HepG2 (cell line): ENCODE data around the gene AGRN. TPM values are rescaled to one million over a fixed set of nuclear protein-coding genes. Genes with fewer than 3 reads are reported as not detected.

Source experiments
- AGO1 ChIP-seq: fragments of 200-400 bp; formaldehyde crosslinking; IDR thresholded peaks from 2 replicates; pipeline ENCODE4 v1.6.1; 2017; ENCODE audit warnings: mild to moderate bottlenecking, low read depth, low read length, moderate library complexity; ENCODE audit not compliant: poor library complexity, severe bottlenecking
- BCLAF1 ChIP-seq: fragments of 450-650 bp; IDR thresholded peaks from 2 replicates; pipeline ENCODE4 v1.6.1; 2017; ENCODE audit warnings: mild to moderate bottlenecking
- HMGXB4 ChIP-seq, 2 experiments: sonication (generic) in 1 of 2; formaldehyde crosslinking in 1 of 2; IDR thresholded peaks; 2 replicates each; pipeline versions ENCODE4 v1.4.0 to v1.6.1; 2018 to 2020; ENCODE audit warnings: missing genetic modification reagents in 2 of 2, borderline replicate concordance in 1 of 2, low read depth in 1 of 2, mild to moderate bottlenecking in 1 of 2, missing biosample characterization in 1 of 2
- KDM5A ChIP-seq: fragments of 200-600 bp; sonication (generic); IDR thresholded peaks from 2 replicates; pipeline ENCODE4 v1.7.0; 2018; ENCODE audit warnings: antibody characterized with exemption, mild to moderate bottlenecking, low read length, borderline replicate concordance
- LCORL ChIP-seq, 2 experiments: fragments of 450-650 bp in 1 of 2; sonication (generic) in 1 of 2; formaldehyde crosslinking in 1 of 2; IDR thresholded peaks; 2 replicates each; pipeline versions ENCODE4 v1.5.0 to v1.6.1; 2017 to 2020; ENCODE audit warnings: antibody characterized with exemption in 1 of 2, missing genetic modification reagents in 1 of 2
- PHF20 ChIP-seq: sonication (generic); formaldehyde crosslinking; IDR thresholded peaks from 2 replicates; pipeline ENCODE4 v1.5.0; 2020; ENCODE audit warnings: mild to moderate bottlenecking, missing genetic modification reagents
- POLR2AphosphoS5 ChIP-seq: IDR thresholded peaks from 2 replicates; pipeline ENCODE4 v1.6.1; 2012; ENCODE audit warnings: low read depth, low read length
- POLR2G ChIP-seq: fragments of 200-400 bp; formaldehyde crosslinking; IDR thresholded peaks from 2 replicates; pipeline ENCODE4 v1.6.1; 2018; ENCODE audit warnings: mild to moderate bottlenecking, low read depth, low read length, moderate library complexity
- SALL1 ChIP-seq: sonication (generic); formaldehyde crosslinking; IDR thresholded peaks from 2 replicates; pipeline ENCODE4 v1.8.0; 2022; ENCODE audit warnings: mild to moderate bottlenecking, missing genetic modification reagents
- SAP130 ChIP-seq: IDR thresholded peaks from 2 replicates; pipeline ENCODE4 v1.6.1; 2016; ENCODE audit warnings: low read depth
- ZNF142 ChIP-seq: sonication (generic); formaldehyde crosslinking; IDR thresholded peaks from 2 replicates; pipeline ENCODE4 v1.4.0; 2020; ENCODE audit warnings: missing genetic modification reagents
- ZNF558 ChIP-seq: sonication (generic); formaldehyde crosslinking; IDR thresholded peaks from 2 replicates; pipeline ENCODE4 v1.9.0; 2022; ENCODE audit warnings: mild to moderate bottlenecking, missing genetic modification reagents, borderline replicate concordance
- ZNF678 ChIP-seq: sonication (generic); formaldehyde crosslinking; IDR thresholded peaks from 2 replicates; pipeline ENCODE4 v1.4.0; 2020; ENCODE audit warnings: mild to moderate bottlenecking, missing genetic modification reagents
- ZNF720 ChIP-seq: sonication (generic); formaldehyde crosslinking; IDR thresholded peaks from 2 replicates; pipeline ENCODE4 v1.4.0; 2020; ENCODE audit warnings: missing genetic modification reagents
- ZNF776 ChIP-seq: sonication (generic); formaldehyde crosslinking; IDR thresholded peaks from 2 replicates; pipeline ENCODE4 v1.4.0; 2020; ENCODE audit warnings: mild to moderate bottlenecking, missing genetic modification reagents
- ZNF788 ChIP-seq: sonication (generic); formaldehyde crosslinking; IDR thresholded peaks from 2 replicates; pipeline ENCODE4 v1.5.0; 2020; ENCODE audit warnings: mild to moderate bottlenecking, missing genetic modification reagents, borderline replicate concordance
- ZNF850 ChIP-seq: sonication (generic); formaldehyde crosslinking; conservative IDR thresholded peaks from 2 replicates; pipeline ENCODE4 v1.9.0; 2021; ENCODE audit warnings: mild to moderate bottlenecking, missing genetic modification reagents
- polyA plus RNA-seq, 8 experiments: library from polyadenylated mRNA; depleted of rRNA in 3 of 8; stranded (reverse) in 7 of 8; unstranded in 1 of 8; fragments of >200 nt; fragmentation: Illumina TruSeq in 4 of 8; extraction: Trizol in 4 of 8; gene quantifications; 2 replicates each; pipeline versions ENCODE4 v1.2.1 to v1.2.3, GENCODE V29; 2011 to 2016; ENCODE audit warnings: low read depth in 4 of 8, missing spikeins in 1 of 8, mixed read lengths in 1 of 8; ENCODE audit not compliant: insufficient read depth in 1 of 8
- total RNA-seq, 5 experiments: library from RNA; depleted of rRNA; stranded (reverse); fragments of >200 nt; fragmentation: Illumina TruSeq; extraction: Trizol; gene quantifications; 2 replicates each; pipeline ENCODE4 v1.2.3, GENCODE V29; 2016; ENCODE audit warnings: low read depth in 1 of 5

AGRN gene
- total and polyA plus RNA-seq, 2 of the 13 experiments (the other 11 are each of a cell fraction or from before 2014, with no cell fraction given) = 29.8 to 65.2 TPM

GRCh38 chr1:1059494-1060280 lies 39.8 kb downstream of the AGRN start (continued):
- TF ChIP-seq ZNF142 (CRISPR knock-in tag) = no peak
- TF ChIP-seq SAP130 (CRISPR knock-in tag) = peak; percentile 48
- 0 out of 2 replicates have a peak, but pooled peaks have one; percentile 42 for TF ChIP-seq ZNF678 (CRISPR knock-in tag)
- peak; percentile 50; the same call in 1 of the 2 replicates for TF ChIP-seq ZNF788 (CRISPR knock-in tag)
- 0 out of 2 replicates have a peak, but pooled peaks have one; percentile 63 for TF ChIP-seq ZNF850 (CRISPR knock-in tag)
- TF ChIP-seq KDM5A = 0 out of 2 replicates have a peak, but pooled peaks have one; percentile 56
- 0 out of 2 replicates have a peak, but pooled peaks have one; percentile 38 for TF ChIP-seq ZNF558 (CRISPR knock-in tag)
- peak; percentile 26; the same call in 1 of the 2 replicates for TF ChIP-seq PHF20
- no peak for TF ChIP-seq ZNF776 (CRISPR knock-in tag)
- TF ChIP-seq POLR2G = peak; percentile 83
- peak; percentile 50 for TF ChIP-seq POLR2AphosphoS5
- TF ChIP-seq ZNF720 (CRISPR knock-in tag) = no peak
- 0 out of 2 replicates have a peak, but pooled peaks have one; percentile 19 for TF ChIP-seq SALL1 (CRISPR knock-in tag)
- TF ChIP-seq AGO1 = peak; percentile 69
- TF ChIP-seq BCLAF1 = no peak
- no peak for TF ChIP-seq LCORL (IDR thresholded peaks at IDR 0.05)
- TF ChIP-seq LCORL (CRISPR knock-in tag; IDR thresholded peaks at IDR 0.05) = peak; percentile 27; the same call in 1 of the 2 replicates
- TF ChIP-seq HMGXB4 (CRISPR knock-in tag; IDR thresholded peaks at IDR 0.05; ENCODE audit: borderline replicate concordance in 1 of 2, low read depth in 1 of 2) = peak; percentile 30 to 57; a peak in 1 of 4 replicates
